Activated T-helper 1 cell treated with anti-CD3 and anti-CD28 coated beads, Interleukin-2, amount 50 U/mL, for 16 hours (primary cell): ENCODE data around the gene HYLS1.
A peak's percentile ranks its signal among the peaks of the same experiment; 100 is the strongest.
"Not testable (repeated sequence)": the region's sequence is repeated elsewhere in the genome, so short reads cannot be mapped to it uniquely, and the experiment has no call there.

Source experiments
- DNase-seq, 2 donors: peaks; one replicate each; pipeline ENCODE4 v3.0.0-alpha.2; 2020; ENCODE audit warnings: low read depth in 1 of 2, low spot score in 1 of 2

The HYLS1 gene

DNA sequence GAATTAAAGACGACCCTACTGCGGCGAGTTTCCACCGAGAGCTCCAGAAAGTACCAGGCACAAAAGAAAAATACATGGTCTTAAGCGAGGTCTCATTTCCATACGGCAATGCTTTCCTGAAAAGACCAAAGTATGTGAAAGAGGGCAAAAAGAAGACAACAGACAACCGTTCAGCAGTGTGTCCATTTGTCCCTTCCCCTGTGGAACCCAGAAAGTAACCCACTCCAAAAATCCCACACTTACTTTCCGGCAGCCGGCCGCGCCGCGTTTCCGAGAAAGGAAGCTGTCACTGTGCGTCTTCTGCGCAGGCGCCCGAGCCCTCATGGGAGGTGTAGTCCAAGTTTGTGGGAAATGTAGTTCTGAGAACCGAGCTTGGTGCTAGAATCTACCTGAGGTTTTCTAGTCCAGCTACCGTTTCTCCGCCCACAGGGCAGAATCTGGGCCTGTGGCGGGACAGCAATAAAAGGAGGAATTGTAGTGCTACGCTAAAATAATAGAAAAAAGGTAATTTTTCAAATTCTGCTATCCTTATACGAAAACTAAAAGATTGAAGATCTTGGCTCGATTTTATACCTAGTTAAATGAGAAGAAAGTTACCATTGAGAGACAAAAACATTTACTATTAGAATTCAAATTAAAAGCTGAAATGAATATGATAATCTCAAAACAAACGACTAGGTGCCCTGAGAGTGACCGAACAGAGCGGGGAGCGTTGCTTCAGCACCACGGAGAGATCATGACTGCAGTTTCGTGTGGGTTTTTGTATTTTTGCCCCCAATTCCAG, 15.7 kb downstream of the HYLS1 start, which contains the start of gene PUS3:
TSS of gene PUS3 (minus strand) at position 280 of the 784 bp plus-strand sequence. CDS start 6,922 bp downstream, outside the sequence.
- DNase-seq, result peak; percentile 71 to 77

- DNase-seq, result no peak
Observed at GRCh38 chr11:125903711-125904659, 16.5 kb downstream of the HYLS1 start, which contains the start of gene DDX25. DDX25 (plus strand) TSS chr11:125904508; CDS start chr11:125904518, 10 bp downstream.

DNA sequence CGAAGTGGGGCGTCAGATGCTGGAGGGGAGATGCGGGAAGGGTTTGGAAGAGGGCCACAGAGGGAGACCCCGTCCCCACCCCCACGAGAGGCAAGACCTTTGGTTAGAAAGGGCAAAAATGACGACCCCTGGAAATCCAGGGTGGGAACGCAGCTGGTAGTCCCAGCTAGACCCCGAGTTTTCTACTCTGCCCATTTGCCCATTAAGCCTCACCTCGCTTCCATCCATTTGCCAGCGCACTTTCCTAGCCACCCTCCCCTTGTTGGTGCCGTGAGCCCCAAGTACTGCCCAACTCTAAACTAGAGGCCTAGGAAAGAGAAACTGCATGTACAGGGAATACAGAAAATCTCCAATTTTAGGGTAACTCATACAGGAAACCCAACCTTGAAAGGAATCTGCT, 17.2 kb downstream of the HYLS1 start:
- DNase-seq, result no peak

DNA sequence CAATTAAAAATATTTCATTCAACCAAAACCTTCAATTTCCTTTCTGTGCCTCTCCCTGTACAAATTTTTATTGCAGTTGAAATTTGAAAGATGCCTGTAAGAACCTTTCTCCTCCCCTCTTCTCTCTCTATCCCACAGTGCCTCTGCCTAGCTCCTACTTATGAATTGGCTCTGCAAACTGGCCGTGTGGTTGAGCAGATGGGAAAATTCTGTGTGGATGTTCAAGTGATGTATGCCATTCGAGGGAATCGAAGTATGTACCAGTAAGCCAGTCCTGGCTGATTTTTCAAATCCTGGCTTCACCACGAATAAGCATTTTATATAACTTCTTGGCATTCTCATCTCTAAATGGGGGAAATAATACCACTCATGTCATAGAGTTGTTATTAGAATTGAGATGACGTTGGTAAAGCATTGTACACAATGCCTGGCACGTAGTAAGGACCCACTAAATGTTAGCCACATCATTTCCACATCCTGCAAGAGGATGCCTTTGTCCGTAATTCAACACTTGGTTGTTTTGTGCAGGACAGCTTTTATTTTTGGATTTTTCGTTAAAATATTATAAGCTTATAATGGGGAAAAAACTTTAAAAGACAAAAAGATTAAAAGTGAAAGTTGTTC, 22.9 kb downstream of the HYLS1 start:
- DNase-seq, result no peak

DNA sequence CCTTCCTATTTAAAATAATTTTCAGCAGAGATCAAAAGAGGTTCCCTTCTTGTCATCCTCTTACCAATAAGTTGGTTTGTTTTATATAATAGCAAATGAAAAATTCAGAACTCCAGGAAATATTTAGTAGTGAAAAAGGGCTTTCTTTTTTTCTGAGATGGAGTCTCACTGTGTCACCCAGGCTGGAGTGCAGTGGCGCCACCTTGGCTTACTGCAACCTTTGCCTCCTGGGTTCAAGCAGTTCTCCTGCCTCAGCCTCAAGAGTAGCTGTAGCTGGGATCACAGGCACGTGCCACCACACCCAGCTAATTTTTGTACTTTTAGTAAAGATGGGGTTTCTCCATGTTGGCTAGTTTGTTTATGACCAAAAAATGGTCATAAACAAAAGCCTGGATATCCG, 27.1 kb downstream of the HYLS1 start:
- DNase-seq, result not testable (repeated sequence)

DNA sequence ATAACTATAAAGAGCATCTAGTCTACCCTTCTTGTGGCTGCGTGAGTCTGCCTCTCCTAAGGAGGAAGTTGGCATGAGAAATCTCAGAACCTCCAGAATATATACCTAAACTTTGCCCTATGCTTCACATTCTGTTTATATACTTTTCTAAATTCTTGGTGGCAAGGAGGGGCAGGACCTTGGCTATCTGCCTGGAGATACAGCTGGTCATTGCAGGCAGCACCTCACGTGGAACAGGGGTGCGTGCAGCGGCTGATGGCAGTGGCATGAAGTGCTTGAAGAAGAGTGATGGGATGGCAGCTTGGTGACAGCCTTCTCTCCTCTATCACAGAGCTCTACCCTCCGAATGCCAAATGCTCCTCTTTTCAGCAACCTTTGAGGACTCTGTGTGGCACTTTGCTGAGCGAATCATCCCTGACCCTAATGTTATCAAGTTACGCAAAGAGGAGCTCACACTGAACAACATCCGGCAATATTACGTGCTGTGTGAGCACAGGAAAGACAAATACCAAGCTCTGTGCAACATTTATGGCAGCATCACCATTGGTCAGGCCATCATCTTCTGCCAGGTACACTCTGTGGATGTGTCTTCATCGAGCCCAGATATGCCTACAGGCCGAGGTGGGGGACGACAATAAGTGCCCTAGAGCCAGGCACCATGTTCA, 29.3 kb downstream of the HYLS1 start:
- DNase-seq, result no peak

GRCh38 chr11:125918140-125918840, 30.8 kb downstream of the HYLS1 start:
- DNase-seq, result no peak

DNA sequence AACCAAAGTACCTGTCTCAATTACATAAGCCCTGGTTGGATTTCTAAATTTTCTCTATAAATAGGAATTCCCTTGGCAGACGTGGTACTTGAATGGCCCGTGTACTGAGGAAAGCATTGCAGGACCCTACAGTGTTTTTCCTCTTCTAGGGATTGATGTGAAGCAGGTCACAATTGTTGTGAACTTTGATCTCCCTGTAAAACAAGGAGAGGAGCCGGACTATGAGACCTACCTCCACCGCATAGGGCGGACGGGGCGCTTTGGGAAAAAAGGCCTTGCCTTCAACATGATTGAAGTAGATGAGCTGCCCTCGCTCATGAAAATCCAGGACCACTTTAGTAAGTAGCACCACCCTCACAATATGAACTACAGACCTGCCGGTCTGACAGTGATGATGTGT, 33.6 kb downstream of the HYLS1 start:
- no peak for DNase-seq

GRCh38 chr11:125922156-125922555, 34.7 kb downstream of the HYLS1 start:
- no peak for DNase-seq

- no peak for DNase-seq
Observed at GRCh38 chr11:125923012-125923579, 35.6 kb downstream of the HYLS1 start.

GRCh38 chr11:125923633-125924032, 36.2 kb downstream of the HYLS1 start:
- no peak for DNase-seq

DNA sequence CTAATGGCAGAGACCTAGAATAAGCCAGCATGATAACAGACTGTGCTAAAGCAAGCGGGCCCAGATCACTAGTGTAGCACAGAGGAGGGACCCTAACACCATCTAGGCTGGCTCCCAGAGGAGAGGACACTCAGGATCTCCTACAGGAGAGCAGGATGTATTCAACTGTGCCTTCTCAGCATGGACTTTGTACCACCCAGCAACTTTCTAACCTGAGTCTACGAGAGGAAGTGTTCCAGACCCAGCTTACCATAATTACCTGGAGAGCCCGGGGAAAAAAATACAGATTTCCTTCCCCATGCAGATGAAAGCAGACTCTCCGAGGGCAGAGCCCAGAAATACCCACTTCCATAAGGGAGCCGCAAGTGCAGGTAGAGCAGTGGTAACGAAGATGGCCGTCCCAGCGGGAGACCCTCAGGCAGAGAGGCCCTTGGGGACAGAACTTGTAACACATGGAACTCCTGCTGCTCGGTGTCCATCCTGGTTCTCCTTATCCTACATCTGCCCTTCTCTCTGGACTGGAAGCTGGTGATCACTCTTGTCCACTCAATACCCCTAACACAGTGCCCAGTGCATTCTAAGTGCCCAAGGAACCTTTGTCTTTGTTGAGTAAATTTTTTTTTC, 37.0 kb downstream of the HYLS1 start:
- no peak for DNase-seq

DNA sequence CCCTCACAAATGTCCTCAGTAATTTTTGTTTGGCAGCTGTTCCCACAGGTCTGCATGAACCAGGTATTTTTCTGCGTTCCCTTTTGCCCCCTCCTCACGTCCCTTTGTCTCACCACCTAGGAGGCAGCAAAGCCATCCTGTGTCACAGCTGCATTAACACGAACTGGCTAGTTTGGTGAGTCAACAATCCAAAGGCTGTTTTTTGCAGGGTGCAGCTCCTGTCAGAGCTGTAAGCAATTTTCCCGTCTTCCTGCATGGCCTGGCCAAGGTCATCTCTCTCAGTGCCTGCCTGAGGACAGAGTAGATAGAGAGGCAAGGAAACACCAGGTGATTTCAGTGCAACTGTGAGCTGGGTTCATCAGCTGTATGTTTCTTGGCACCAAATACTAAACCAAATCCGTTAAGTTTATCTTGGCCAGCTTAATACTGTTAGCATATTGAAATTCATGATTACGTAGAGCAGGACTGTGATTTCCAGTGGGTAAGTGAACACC, 37.8 kb downstream of the HYLS1 start:
- DNase-seq, result no peak

- no peak for DNase-seq
Observed at GRCh38 chr11:125925804-125926203, 38.3 kb downstream of the HYLS1 start.

- no peak for DNase-seq
Observed at GRCh38 chr11:125926682-125927081, 39.2 kb downstream of the HYLS1 start.

- DNase-seq, result no peak
Observed at GRCh38 chr11:125929445-125930075, 42.1 kb downstream of the HYLS1 start.

DNA sequence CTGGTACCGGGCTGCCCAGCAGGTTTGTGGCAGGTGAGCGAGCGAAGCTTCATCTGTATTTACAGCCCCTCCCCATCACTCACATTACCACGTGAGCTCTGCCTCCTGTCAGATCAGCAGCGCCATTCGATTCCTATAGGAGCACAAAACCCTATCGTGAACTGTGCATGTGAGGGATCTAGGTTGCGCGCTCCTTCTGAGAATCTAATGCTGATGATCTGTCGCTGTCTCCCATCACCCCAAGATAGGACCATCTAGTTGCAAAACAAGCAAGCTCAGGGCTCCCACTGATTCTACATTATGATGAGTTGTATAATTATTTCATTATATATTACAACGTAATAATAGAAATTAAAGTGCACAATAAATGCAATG, 42.6 kb downstream of the HYLS1 start:
- no peak for DNase-seq

GRCh38 chr11:125931116-125931515, 43.6 kb downstream of the HYLS1 start:
- no peak for DNase-seq

- no peak for DNase-seq
Observed at GRCh38 chr11:125931668-125932067, 44.2 kb downstream of the HYLS1 start.
